Measurements from ENCODE around the gene SATB2.

- TF ChIP-seq EZH2 (IDR thresholded peaks at IDR 0.05; ENCODE audit: insufficient read depth, poor library complexity, severe bottlenecking) (no peak), EZH2phosphoT487 (IDR thresholded peaks at IDR 0.05; ENCODE audit: insufficient read depth, low read depth) (no peak)
Observed at GRCh38 chr2:199261936-199262335, 195.8 kb downstream of the SATB2 start.

Measured in GM23248 (cell line).